Fibroblast of villous mesenchyme (primary cell): Measurements from ENCODE around the gene ARMC6. TPM values are rescaled to one million over a fixed set of nuclear protein-coding genes. Genes with fewer than 3 reads are reported as not detected.
"Not testable (repeated sequence)": the region's sequence is repeated elsewhere in the genome, so short reads cannot be mapped to it uniquely, and the experiment has no call there.

Source experiments
- DNase-seq: peaks from one replicate; pipeline ENCODE4 v3.0.0-alpha.2; 2010; ENCODE audit warnings: low read depth
- H3K4me3 ChIP-seq: 2 replicates; pipeline ENCODE4 v1.5.1; 2011; ENCODE audit warnings: low read depth, mild to moderate bottlenecking, low read length
- CTCF ChIP-seq: IDR thresholded peaks from 2 replicates; pipeline ENCODE4 v1.5.1; 2012; ENCODE audit warnings: low read depth, mild to moderate bottlenecking, low read length; ENCODE audit not compliant: insufficient read depth
- total RNA-seq: library from RNA; depleted of rRNA; stranded (reverse); fragments of >200 nt; gene quantifications from 2 replicates; pipeline ENCODE4 v1.2.3, GENCODE V29; 2012

Gene ARMC6
- total RNA-seq, 1 donor: 37.1 TPM

GRCh38 chr19:19021115-19021514 lies 12.3 kb upstream of the ARMC6 start:
- TF ChIP-seq CTCF: no peak
- no peak overlapping the region for H3K4me3 ChIP-seq
- DNase-seq: peak; percentile 63

- TF ChIP-seq CTCF: no peak
- no peak overlapping the region for H3K4me3 ChIP-seq
- peak; percentile 47 for DNase-seq
Observed at GRCh38 chr19:19022380-19022961, 10.9 kb upstream of the ARMC6 start.

- H3K4me3 ChIP-seq, DNase-seq: not testable (repeated sequence)
Observed at GRCh38 chr19:19023376-19023775, 10.0 kb upstream of the ARMC6 start.

GRCh38 chr19:19025861-19026260 lies 7.5 kb upstream of the ARMC6 start:
- DNase-seq: no peak
- no peak overlapping the region for H3K4me3 ChIP-seq
- TF ChIP-seq CTCF: no peak

GRCh38 chr19:19026299-19026971 lies 7.0 kb upstream of the ARMC6 start:
- TF ChIP-seq CTCF: peak; percentile 27
- DNase-seq: peak; percentile 31
- H3K4me3 ChIP-seq: no peak overlapping the region

- no peak for TF ChIP-seq CTCF
- no peak overlapping the region for H3K4me3 ChIP-seq
- no peak for DNase-seq
Observed at GRCh38 chr19:19027228-19027627, 6.2 kb upstream of the ARMC6 start.

GRCh38 chr19:19028526-19028925 lies 4.9 kb upstream of the ARMC6 start:
- H3K4me3 ChIP-seq: no peak overlapping the region
- no peak for TF ChIP-seq CTCF
- no peak for DNase-seq
